ENCODE results near the gene ADAMTSL2.

The ADAMTSL2 gene

DNA sequence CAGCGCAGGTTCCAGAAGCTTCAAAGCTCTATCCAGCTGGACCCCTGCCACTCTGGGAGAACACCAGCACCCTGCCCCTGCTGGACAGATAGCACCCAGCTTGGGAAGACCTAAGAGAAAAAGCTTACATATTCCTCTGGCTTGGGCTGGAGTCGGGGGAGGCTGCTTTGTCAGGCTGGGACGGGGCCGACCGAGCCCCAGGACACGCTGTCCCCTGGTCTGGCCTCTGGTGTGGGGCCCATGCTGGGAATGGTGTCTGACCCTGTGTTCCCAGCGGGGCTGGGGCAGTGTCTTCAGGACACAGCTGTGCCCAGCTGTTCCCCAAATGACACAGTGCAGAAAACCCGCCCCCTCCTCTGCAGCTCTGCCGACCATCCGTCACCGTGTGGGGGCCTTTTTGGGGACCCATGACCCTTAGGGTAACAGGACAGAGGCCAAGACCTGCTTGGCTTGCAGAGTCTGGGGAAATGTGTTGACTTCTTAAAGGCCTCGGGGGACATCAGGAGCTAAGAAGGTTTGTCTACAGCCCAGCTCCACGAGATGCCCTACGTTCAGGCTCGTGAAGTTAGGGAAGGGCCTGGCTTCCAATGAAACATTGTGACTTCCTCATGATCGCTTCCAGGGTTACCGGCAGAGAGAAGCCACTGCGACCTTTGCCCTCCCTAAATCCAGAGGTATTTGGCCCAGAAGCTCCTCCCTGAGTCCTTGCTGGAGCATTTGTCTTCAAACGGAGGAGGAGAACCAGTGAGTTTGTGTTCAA, 35.2 kb upstream of the ADAMTSL2 start:
- Mint-ChIP-seq H3K36me3 (ENCODE audit: low read depth) (peaks cover 27% of the 10 kb centered on the region), H3K9me3 (peaks cover 40% of the 10 kb centered on the region), H3K4me3 (no peak overlapping the region), H3K27me3 (ENCODE audit: low read depth, poor library complexity) (peaks cover 4% of the 10 kb centered on the region), H3K27ac (peak overlapping the region; percentile 49), H3K4me1 (peaks cover 10% of the 10 kb centered on the region)
- DNase-seq: peak; percentile 10
- TF ChIP-seq, protein P1, sequence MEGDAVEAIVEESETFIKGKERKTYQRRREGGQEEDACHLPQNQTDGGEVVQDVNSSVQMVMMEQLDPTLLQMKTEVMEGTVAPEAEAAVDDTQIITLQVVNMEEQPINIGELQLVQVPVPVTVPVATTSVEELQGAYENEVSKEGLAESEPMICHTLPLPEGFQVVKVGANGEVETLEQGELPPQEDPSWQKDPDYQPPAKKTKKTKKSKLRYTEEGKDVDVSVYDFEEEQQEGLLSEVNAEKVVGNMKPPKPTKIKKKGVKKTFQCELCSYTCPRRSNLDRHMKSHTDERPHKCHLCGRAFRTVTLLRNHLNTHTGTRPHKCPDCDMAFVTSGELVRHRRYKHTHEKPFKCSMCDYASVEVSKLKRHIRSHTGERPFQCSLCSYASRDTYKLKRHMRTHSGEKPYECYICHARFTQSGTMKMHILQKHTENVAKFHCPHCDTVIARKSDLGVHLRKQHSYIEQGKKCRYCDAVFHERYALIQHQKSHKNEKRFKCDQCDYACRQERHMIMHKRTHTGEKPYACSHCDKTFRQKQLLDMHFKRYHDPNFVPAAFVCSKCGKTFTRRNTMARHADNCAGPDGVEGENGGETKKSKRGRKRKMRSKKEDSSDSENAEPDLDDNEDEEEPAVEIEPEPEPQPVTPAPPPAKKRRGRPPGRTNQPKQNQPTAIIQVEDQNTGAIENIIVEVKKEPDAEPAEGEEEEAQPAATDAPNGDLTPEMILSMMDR (IDR thresholded peaks at IDR 0.05): no peak

GRCh38 chr9:133499892-133500270, 34.6 kb upstream of the ADAMTSL2 start:
- peaks cover 27% of the 10 kb centered on the region for H3K36me3 Mint-ChIP-seq (ENCODE audit: low read depth)
- H3K4me1 Mint-ChIP-seq: peaks cover 7% of the 10 kb centered on the region
- peak; percentile 1 for DNase-seq
- H3K9me3 Mint-ChIP-seq: peaks cover 40% of the 10 kb centered on the region
- H3K27me3 Mint-ChIP-seq (ENCODE audit: low read depth, poor library complexity): peaks cover 4% of the 10 kb centered on the region
- H3K27ac Mint-ChIP-seq: no peak overlapping the region
- TF ChIP-seq, protein P1 (IDR thresholded peaks at IDR 0.05): no peak
- H3K4me3 Mint-ChIP-seq: no peak overlapping the region

DNA sequence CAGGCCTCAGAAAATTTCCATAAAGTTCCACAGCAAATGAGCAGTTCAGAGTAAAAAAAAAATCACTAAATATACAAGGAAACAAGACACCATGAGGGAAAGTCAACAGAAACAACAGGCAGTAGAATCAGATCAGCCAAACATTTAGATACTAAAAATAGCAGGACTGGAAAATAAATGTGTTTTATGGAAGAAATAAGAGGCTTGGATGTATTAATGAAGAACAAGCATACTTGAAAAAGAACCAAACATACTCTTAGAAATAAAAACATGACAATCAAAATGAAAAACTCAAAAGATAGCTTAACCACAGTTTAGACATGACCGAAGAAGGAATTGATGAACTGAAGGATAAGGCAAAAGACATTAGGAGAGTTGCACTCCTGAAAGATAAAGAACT, 32.4 kb upstream of the ADAMTSL2 start:
- no peak overlapping the region for H3K27ac Mint-ChIP-seq
- H3K4me3 Mint-ChIP-seq: no peak overlapping the region
- peaks cover 4% of the 10 kb centered on the region for H3K27me3 Mint-ChIP-seq (ENCODE audit: low read depth, poor library complexity)
- no peak for DNase-seq
- H3K9me3 Mint-ChIP-seq: peaks cover 40% of the 10 kb centered on the region
- H3K36me3 Mint-ChIP-seq (ENCODE audit: low read depth): peaks cover 27% of the 10 kb centered on the region
- H3K4me1 Mint-ChIP-seq: peaks cover 29% of the 10 kb centered on the region
- TF ChIP-seq, protein P1 (IDR thresholded peaks at IDR 0.05): no peak

- Mint-ChIP-seq H3K4me3 (no peak overlapping the region), H3K9me3 (peaks cover 36% of the 10 kb centered on the region), H3K4me1 (peaks cover 43% of the 10 kb centered on the region), H3K27me3 (ENCODE audit: low read depth, poor library complexity) (peaks cover 4% of the 10 kb centered on the region), H3K36me3 (ENCODE audit: low read depth) (peaks cover 23% of the 10 kb centered on the region), H3K27ac (peak overlapping the region; percentile 68)
- TF ChIP-seq, protein P1 (IDR thresholded peaks at IDR 0.05): no peak
- DNase-seq: no peak
These were observed 29.2 kb upstream of the ADAMTSL2 start for GRCh38 chr9:133505186-133505830.

DNA sequence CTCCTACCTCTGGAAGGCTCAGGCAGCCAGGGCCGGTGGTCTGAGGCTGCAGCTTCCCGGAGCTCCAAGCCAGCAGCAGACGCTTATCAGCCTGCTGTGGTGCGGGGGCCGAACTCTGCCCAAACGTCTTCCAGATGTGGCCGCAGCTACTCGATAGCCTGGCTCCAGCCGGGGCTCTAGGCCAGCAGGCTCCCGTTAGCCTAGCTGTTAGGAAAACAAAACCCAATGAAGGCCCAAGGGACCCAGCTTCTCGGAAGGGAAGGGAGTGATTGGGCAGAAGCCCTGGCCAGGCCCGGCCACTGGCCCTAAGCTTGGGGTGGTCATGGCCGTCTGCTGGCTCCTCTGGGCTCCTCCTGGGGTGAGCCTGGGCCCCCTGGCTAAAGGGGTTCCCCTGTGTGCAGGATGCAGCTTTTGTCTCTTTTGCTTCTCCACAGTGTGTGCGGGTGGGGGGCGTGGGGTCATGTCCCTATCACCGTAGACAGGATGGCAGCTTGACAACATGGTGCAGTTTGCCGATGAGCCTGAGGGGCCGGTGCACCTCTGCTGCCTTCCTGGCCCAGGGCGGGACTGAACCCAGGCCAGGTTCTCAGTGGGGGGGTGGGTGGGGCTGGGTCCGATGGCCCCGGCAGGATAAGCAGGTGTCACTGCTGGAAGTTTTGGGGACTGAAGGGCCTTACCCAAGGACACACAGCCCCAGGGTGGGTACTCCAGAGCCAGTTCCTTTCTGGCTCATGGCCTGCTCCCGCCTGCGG, 28.4 kb upstream of the ADAMTSL2 start:
- no peaks in the 10 kb centered on the region for H3K27me3 Mint-ChIP-seq (ENCODE audit: low read depth, poor library complexity)

More for the DNA sequence above, 28.4 kb upstream of the ADAMTSL2 start:
- H3K9me3 Mint-ChIP-seq: peaks cover 28% of the 10 kb centered on the region
- peak; percentile 61 for DNase-seq
- H3K4me3 Mint-ChIP-seq: no peak overlapping the region
- H3K36me3 Mint-ChIP-seq (ENCODE audit: low read depth): peaks cover 17% of the 10 kb centered on the region
- TF ChIP-seq, protein P1 (IDR thresholded peaks at IDR 0.05): no peak
- peak overlapping the region; percentile 68 for H3K27ac Mint-ChIP-seq
- H3K4me1 Mint-ChIP-seq: peaks cover 43% of the 10 kb centered on the region

Data from nephron progenitor cell (in vitro differentiated cells).